ENCODE measurements around the gene KANSL1.

The KANSL1 gene

GRCh38 chr17:46063241-46063640, 130.0 kb downstream of the KANSL1 start:
- no peak for DNase-seq

GRCh38 chr17:46061435-46061834, 131.8 kb downstream of the KANSL1 start:
- DNase-seq: no peak

DNA sequence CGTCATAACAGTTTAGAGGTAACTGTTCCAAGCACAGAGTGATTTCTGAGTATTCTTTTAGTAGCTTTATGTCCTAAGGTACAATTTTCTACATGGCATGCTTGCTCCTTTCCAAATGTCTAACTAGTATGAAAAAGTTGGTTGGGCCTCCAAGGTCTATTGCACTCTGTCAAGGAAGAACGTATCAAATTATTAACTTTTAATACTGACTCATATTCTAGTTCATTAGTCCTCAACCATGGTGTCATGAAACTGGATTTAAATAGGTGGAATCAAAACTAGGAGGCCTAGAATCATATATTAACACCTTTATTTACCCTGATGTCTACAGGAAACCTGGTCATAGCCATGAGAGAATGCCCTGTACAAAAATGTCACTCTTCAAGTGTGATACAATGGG, 132.8 kb downstream of the KANSL1 start:
- no peak for DNase-seq

DNA sequence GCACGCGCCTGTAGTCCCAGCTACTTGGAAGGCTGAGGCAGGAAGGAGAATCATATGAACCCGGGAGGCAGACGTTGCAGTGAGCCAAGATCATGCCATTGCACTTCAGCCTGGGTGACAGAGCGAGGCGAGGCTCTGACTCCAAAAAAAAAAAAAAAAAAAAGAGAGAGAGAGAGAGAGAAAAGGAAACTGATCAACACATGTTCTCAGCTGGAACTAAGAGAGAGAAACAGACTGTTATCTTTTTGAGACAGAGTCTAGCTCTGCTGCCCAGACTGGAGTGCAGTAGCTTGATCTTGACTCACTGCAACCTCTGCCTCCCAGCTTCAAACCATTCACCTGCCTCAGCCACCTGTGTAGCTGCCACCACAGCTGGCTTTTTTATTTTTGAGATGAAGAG, 133.7 kb downstream of the KANSL1 start:
- DNase-seq: no peak

- no peak for DNase-seq
These were observed 135.9 kb downstream of the KANSL1 start for GRCh38 chr17:46057366-46057765.

- no peak for DNase-seq
These were observed 136.4 kb downstream of the KANSL1 start for GRCh38 chr17:46056800-46057304.

DNA sequence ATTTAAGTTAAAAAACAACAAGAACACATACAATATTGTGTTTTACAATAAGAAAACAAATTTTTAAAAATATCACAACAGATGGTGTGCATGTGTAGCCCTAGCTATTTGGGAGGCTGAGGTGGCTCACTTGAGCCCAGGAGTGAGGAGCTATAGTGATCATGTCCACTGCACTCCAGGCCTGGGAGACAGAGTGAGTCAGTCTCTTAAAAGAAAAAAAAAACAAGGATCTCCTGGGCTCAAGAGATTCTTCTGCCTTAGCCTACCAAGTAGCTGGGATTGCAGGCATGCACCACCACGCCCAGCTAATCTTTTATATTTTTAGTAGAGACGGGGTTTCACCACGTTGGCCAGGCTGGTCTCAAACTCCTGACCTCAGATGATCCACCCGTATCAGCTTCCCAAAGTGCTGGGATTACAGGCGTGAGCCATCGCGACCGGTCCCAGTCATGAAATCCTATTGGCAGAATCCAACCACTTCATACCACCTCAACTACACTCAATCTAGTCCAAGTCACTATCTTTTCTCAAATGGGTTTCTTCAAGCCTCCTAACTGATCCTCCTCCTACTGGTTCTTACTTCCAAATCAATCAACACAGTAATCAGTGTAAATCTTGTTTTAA, 139.2 kb downstream of the KANSL1 start:
- DNase-seq: no peak

DNA sequence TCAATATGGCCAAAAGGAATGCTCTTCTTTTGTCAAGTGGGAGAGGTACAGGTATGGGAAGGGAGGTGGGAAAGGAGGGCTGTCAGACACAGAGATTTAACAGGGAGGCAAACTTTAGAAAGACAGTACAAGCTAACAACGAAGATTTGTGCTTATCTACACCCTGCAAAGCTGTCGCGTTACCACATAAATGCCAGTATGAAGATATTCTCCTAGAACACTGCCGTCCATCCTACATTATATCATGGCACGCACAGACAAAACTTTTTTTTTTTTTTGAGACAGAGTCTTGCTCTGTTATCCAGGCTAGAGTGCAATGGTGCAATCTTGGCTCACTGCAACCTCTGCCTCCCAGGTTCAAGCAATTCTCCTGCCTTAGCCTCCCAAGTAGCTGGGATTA, 143.6 kb downstream of the KANSL1 start:
- no peak for DNase-seq

GRCh38 chr17:46047856-46048255, 145.4 kb downstream of the KANSL1 start:
- DNase-seq: no peak

DNA sequence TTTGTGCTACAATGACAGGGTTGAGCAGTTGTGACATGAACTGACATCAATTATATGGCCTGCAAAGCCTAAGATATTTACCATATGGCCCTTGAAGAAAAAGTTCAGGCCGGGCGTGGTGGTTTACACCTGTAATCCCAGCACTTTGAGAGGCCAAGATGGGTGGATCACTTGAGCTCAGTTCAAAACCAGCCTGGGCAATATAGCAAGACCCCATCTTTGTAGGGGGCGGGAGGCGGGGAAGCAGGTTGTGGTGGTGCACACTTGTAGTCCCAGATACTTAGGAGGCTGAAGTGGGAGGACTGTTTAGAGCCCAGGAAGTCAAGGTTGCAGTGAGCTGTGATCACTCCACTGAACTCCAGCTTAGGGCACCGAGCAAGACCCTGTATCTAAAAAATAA, 145.8 kb downstream of the KANSL1 start:
- DNase-seq: no peak

- DNase-seq: no peak
These were observed 146.3 kb downstream of the KANSL1 start for GRCh38 chr17:46046957-46047356.

GRCh38 chr17:46045639-46046038, 147.6 kb downstream of the KANSL1 start:
- no peak for DNase-seq

GRCh38 chr17:46044989-46045388, 148.2 kb downstream of the KANSL1 start:
- DNase-seq: no peak

GRCh38 chr17:46044286-46044928, 148.8 kb downstream of the KANSL1 start:
- peak; percentile 78 for DNase-seq

DNA sequence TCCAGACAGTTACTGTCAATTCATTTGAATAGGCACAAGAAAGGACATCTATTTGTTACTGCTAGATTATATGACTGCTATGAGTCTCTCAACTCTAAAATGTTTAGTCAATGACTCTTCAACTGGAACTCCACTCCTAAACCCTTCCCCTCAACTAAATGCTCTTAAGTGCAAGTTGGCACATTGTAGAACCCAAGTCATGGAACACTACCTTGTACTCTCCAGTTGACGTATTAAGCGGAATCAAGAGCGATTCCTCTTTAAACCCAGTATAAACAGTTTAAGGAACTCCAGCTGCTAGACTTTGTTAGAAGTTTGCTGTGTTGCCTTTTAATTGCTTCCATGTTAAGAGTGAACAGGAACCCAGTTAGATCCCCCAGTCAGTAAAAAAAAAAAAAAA, 149.6 kb downstream of the KANSL1 start:
- no peak for DNase-seq

DNA sequence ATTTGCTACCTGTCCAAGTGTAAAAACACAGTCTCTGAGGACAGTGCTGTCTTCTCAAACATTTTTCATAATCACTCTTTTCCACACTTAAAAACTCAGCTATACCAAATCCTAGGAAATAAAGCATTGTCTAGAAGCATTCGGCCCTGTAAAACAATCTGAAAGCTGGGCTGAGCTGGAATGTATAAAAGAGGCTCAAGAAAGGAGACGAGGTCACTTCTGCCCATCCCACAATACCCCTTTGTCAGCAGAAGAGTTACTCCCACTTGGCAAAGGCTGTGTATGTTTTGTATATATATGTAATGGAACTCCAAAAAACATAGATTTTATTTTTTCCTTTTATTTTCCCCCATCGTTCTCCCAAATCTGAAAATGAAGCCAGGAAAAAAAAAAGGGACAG, 150.3 kb downstream of the KANSL1 start:
- no peak for DNase-seq

DNA sequence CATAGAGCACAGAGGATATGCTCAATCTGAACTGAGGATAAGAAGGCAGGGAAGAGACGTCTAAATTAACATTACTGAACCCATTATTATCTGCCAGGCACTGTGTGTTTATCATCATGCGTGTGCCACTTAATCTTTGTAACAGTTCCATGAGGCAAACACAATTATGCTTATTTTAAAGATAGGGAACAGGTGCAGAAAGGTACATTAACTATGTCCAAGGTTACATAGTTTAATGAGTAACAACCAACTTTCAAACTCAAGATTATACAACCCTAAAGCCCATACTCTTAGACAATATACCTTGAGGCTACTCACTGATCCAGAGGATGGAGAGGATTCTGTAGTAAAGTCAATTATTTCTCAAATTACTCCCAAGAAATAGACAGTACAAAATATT, 151.0 kb downstream of the KANSL1 start:
- no peak for DNase-seq

GRCh38 chr17:46039592-46040186, 153.5 kb downstream of the KANSL1 start:
- no peak for DNase-seq

- no peak for DNase-seq
These were observed 154.3 kb downstream of the KANSL1 start for GRCh38 chr17:46038937-46039336.

GRCh38 chr17:46038414-46038813, 154.8 kb downstream of the KANSL1 start:
- no peak for DNase-seq

GRCh38 chr17:46037722-46038255, 155.4 kb downstream of the KANSL1 start:
- DNase-seq: no peak

DNA sequence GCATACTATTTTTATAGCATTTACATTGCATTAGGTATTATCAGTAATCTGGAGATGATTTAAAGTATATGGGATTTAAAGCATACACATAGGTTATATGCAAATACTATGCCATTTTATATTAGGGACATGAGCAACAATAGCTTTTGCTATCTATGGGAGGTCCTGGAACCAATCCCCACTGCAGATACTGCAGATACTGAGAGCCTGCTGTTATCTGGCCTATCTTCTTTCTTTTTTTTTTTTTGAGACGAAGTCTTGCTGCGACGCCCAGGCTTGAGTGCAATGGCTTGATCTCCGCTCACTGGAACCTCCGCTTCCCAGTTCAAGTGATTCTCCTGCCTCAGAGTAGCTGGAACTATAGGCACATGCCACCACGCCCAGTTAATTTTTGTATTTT, 156.7 kb downstream of the KANSL1 start:
- DNase-seq: no peak

DNA sequence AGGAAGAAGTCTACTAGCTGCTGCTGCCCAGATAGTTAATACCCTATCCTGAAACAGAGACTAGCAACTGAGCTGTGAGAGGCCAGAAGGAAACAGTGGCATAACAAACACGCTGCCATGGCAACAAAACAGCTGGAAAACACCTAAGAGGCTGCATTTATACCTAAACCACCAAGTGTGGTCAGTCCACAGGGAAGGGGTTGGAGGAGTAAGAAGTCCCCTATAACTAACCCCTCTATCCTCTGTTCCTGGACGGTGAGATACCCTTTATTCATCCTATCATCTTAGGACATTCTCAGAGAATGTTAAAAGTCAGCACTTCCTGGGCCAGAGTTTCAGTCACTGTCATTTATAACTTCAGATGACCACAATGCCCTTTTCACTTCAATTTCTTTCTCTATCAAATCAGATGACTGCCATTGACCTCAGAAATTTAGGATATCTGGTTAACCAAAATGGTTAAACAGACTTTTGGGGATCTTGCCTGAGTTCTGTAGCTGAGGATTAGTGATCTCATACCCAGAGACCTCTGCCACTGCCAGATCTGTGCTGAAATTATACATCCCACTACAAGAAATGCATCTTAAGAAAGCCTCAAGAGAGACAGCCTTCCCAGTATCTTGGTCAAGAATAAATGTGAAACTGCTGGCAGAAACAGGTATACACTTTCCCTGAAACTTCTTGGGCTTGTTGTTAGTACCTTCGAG, 158.0 kb downstream of the KANSL1 start:
- no peak for DNase-seq

DNA sequence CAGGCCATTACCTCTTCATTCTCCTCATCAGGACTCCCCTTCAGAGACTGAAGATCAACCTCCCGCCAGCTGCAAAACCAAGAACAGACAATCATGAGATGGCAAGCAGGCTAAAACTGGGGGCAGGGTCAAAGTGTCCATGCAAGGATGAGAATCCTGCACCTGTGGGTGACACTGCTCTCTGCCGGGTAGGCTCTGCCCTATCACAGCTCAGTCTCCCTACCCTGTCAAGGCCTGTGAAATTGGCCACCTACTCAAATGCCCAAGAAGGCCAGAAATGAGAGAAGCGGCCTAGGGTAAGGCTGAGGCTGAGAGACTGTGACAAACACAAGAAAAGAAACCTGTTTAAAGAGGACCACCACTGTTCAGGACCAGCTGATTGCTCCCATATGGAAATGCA, 159.8 kb downstream of the KANSL1 start:
- DNase-seq: no peak
